Sciatic nerve (tissue), 2 donors: ENCODE data around the gene TNNT2. TPM values are rescaled to one million over a fixed set of nuclear protein-coding genes. Genes with fewer than 3 reads are reported as not detected.

Experiments
- ATAC-seq: fragments of 200-7000 bp; cut with Tn5 transposase; one replicate; pipeline ENCODE4 v1.9.1; 2020; ENCODE audit warnings: mild to moderate bottlenecking, moderate library complexity
- DNase-seq: peaks from one replicate; pipeline ENCODE4 v3.0.0-alpha.2; 2020; ENCODE audit warnings: low spot score
- intact Hi-C: fragments of 100-400 bp; cut with DNase I; formaldehyde crosslinking; loops from one replicate; pipeline ENCODE4 v1.14.2; 2022
- total RNA-seq: library from RNA; stranded (reverse); fragmentation: NEBNext Ultra II Directional; extraction: Animal tissue kit (Norgen Biotek cat#: 25700); gene quantifications from one replicate; pipeline ENCODE4 v1.2.1, GENCODE V29; 2021
- donor health status: DM: no; HTN: no; CAD: no.
- donor health status: DM: no; HTN: no; CAD: no.

Gene TNNT2
- total RNA-seq, 1 donor from 2014 or later: 63.7 TPM

DNA sequence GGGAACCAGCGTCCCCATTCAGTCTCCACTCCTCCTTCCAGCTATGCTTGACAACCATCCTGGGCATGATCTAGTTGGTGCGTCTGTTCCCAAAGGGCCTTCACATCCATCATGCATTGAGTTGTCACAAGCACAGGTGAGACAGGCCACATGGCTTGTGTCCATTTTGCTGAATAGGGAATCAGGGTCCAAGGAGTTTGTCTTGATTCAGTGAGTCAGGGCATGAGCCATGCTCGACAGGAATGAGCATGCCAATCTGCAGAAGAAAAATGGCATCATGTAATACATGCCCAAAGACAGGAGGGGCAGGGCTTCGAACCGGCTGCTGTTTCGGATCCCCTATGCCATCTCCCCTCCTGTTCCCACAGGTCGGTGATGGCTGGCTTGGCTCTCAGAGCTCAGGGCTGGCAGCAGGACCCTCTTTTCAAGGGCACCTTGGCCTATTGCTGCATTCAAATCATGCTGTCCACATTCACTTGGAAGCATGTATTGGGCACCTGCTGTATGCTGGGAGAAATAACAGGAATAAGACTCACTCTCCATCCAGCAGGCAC lies 49.7 kb downstream of the TNNT2 start:
- ATAC-seq: no peak
- no peak for DNase-seq
- intact Hi-C loops: no loop called here

DNA sequence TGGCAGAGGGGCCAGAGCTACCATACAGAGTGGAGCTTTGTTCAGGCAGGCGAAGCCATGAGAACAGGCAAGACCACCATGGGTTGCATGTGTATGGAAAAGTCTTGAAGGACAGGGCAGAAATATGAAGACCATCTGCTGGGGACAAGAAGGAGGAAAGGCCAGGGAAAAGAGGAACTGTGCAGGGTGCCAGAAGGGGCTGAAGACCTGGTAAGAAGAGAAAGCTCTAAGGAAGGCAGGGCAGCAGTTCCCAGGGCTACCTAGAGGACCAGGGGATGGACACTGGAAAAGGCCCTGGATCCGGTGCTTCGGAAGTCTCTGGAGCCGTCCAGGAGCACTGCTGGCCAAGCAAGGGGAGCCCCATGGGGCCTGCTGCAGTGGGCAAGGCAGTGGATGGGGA lies 50.8 kb downstream of the TNNT2 start:
- intact Hi-C loops: no loop called here
- ATAC-seq (no peak), DNase-seq (no peak)

- intact Hi-C loops: no loop called here
- ATAC-seq (no peak), DNase-seq (no peak)
Observed at GRCh38 chr1:201325678-201326060, 51.8 kb downstream of the TNNT2 start.

GRCh38 chr1:201324821-201325677 lies 52.4 kb downstream of the TNNT2 start:
- intact Hi-C loops: no loop called here
- no peak for DNase-seq
- no peak for ATAC-seq

DNA sequence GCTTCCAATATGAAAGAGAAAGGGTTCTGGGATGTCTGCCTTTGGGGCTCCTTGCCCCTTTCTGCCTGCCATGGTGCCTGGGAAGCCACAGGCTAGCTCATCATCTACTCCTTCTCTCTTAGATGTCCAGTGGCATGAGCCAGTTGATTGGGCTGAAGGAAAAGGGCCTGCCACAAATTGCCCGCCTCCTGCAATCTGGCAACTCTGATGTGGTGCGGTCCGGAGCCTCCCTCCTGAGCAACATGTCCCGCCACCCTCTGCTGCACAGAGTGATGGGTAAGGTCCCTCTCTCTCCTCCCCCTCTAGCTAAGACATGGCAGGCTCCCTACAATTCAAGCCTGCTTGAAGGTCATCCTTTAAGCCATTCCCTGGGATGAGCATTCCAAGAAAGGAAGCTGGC lies 53.2 kb downstream of the TNNT2 start:
- intact Hi-C loops: no loop called here
- ATAC-seq (no peak), DNase-seq (no peak)

- intact Hi-C loops: no loop called here
- DNase-seq (no peak), ATAC-seq (no peak)
Observed at GRCh38 chr1:201322653-201323510, 54.6 kb downstream of the TNNT2 start.

DNA sequence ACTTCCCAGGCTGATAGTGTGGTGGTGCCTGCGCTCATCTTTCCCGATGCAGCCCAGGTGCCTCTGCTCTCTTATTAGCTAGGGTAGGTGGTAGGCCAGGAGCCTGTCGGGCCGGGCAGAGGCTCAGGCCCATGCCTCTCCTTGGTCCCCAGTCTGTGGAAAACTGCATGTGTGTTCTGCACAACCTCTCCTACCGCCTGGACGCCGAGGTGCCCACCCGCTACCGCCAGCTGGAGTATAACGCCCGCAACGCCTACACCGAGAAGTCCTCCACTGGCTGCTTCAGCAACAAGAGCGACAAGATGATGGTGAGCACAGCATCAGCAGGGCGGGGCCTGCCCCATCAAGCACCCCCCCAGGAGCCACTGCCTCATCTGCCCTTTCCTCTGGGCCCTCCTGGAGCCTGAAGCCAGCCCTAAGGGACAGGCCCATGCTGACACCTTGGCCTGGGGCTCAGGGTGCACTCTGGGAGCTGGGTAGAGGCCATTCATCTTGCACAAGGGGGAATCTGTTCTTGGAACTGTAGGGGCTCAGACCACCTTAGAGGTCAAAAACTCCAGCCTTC lies 55.6 kb downstream of the TNNT2 start:
- intact Hi-C loops: no loop called here
- ATAC-seq (no peak), DNase-seq (no peak)

- no peak for ATAC-seq
- DNase-seq: no peak
- intact Hi-C loops: no loop called here
Observed at GRCh38 chr1:201320168-201320788, 57.2 kb downstream of the TNNT2 start.

DNA sequence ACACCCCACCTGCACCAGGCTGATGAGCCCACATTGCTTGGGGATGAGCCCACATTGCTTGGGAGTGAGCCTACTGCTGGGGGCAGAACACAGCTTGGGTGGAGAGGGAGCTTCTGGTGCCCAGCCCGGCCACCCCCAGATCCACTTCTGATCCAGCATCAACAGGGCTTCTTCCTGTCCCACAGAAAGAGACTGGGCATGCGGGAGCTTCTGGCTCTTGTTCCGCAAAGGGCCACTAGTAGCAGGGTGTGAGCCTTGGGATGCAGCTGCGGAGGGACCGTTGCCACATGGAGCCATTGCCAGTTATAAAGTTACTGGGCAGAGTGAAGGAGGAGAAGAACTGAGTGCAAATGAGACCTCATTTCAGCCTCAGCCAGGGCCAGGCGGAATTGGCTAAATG lies 57.8 kb downstream of the TNNT2 start:
- intact Hi-C loops: no loop called here
- DNase-seq (no peak), ATAC-seq (no peak)

- DNase-seq: no peak
- intact Hi-C loops: no loop called here
- no peak for ATAC-seq
Observed at GRCh38 chr1:201318504-201319340, 58.8 kb downstream of the TNNT2 start.

- DNase-seq: no peak
- intact Hi-C loops: no loop called here
- ATAC-seq: no peak
Observed at GRCh38 chr1:201317551-201317950, 59.9 kb downstream of the TNNT2 start.

GRCh38 chr1:201316556-201316955 lies 60.9 kb downstream of the TNNT2 start:
- no peak for DNase-seq
- intact Hi-C loops: no loop called here

DNA sequence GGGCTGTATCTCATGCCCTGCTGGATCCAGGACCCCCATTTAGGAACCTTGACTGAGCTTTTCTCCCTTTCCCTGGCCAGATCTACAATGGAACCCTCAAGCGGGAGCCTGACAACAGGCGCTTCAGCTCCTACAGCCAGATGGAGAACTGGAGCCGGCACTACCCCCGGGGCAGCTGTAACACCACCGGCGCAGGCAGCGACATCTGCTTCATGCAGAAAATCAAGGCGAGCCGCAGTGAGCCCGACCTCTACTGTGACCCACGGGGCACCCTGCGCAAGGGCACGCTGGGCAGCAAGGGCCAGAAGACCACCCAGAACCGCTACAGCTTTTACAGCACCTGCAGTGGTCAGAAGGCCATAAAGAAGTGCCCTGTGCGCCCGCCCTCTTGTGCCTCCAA lies 64.4 kb downstream of the TNNT2 start:
- DNase-seq: no peak
- intact Hi-C loops: no loop called here
- no peak for ATAC-seq

More at GRCh38 chr1:201316556-201316955, 60.9 kb downstream of the TNNT2 start:
- no peak for ATAC-seq

- DNase-seq (no peak), ATAC-seq (no peak)
- intact Hi-C loops: no loop called here
Observed at GRCh38 chr1:201312298-201312697, 65.2 kb downstream of the TNNT2 start.

DNA sequence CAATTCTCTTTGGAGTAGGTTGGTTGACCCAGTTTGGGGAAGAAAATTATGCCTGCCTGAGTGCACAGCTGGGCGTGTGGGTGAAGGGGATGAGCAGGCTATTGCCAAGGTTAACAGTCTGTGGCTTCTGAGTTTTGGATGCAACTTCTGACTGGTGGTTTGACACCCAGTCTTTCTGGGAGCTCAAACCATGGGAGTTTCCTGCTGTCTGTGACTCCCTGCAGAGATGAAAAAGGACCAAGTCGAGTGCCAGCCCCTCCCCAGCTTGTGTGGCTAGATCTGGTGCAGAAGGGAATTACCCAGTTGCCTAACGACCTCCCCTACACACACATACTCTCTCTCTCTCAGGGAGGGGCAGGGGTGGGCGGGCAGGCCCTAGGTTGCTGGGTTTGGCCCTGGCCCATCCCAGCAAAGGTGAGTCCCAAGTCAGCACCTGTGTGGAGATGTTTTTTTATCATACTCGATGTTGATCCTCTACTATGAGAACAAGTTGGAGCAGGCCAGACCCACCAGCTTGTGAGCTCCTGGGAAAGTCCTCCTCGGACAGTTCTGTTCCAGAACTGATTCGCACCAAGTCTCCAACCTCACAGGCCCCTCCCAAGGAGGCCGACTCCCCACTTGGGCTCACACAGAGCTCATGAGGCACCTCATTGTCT lies 66.0 kb downstream of the TNNT2 start:
- DNase-seq (no peak), ATAC-seq (no peak)
- intact Hi-C loops: no loop called here

- intact Hi-C loops: no loop called here
- ATAC-seq (no peak), DNase-seq (no peak)
Observed at GRCh38 chr1:201310986-201311355, 66.5 kb downstream of the TNNT2 start.

GRCh38 chr1:201310251-201310985 lies 67.1 kb downstream of the TNNT2 start:
- DNase-seq (no peak), ATAC-seq (no peak)
- intact Hi-C loops: no loop called here
